ENCODE data around the gene UVRAG.
"Not testable (repeated sequence)": the region's sequence is repeated elsewhere in the genome, so short reads cannot be mapped to it uniquely, and the experiment has no call there.

Gene UVRAG

GRCh38 chr11:75841739-75842138, 26.7 kb downstream of the UVRAG start:
- no peak for DNase-seq (ENCODE audit: low read depth in 1 of 2, low spot score in 1 of 2)
- in situ Hi-C loops (cut with HindIII; ENCODE audit: low pct_unique_long_range_greater_than_20kb, low sequenced_read_pairs): no loop called here
- TF ChIP-seq JUND (IDR thresholded peaks at IDR 0.05; ENCODE audit: low read depth): no peak

GRCh38 chr11:75845324-75845723, 30.3 kb downstream of the UVRAG start:
- TF ChIP-seq JUND (IDR thresholded peaks at IDR 0.05; ENCODE audit: low read depth): no peak
- in situ Hi-C loops (cut with HindIII; ENCODE audit: low pct_unique_long_range_greater_than_20kb, low sequenced_read_pairs): no loop called here

GRCh38 chr11:75849894-75850293, 34.9 kb downstream of the UVRAG start:
- no peak for TF ChIP-seq JUND (IDR thresholded peaks at IDR 0.05; ENCODE audit: low read depth)
- DNase-seq (ENCODE audit: low read depth in 1 of 2, low spot score in 1 of 2): peak in 1 of 2 experiments; percentile 23
- in situ Hi-C loops (cut with HindIII; ENCODE audit: low pct_unique_long_range_greater_than_20kb, low sequenced_read_pairs): no loop called here

More at GRCh38 chr11:75845324-75845723, 30.3 kb downstream of the UVRAG start:
- no peak for DNase-seq (ENCODE audit: low read depth in 1 of 2, low spot score in 1 of 2)

- no peak for DNase-seq (ENCODE audit: low read depth in 1 of 2, low spot score in 1 of 2)
These were observed 35.8 kb downstream of the UVRAG start for GRCh38 chr11:75850787-75851186.

GRCh38 chr11:75851203-75851602, 36.2 kb downstream of the UVRAG start:
- in situ Hi-C loops (cut with HindIII; ENCODE audit: low pct_unique_long_range_greater_than_20kb, low sequenced_read_pairs): no loop called here

More at GRCh38 chr11:75850787-75851186, 35.8 kb downstream of the UVRAG start:
- in situ Hi-C loops (cut with HindIII; ENCODE audit: low pct_unique_long_range_greater_than_20kb, low sequenced_read_pairs): no loop called here
- TF ChIP-seq JUND (IDR thresholded peaks at IDR 0.05; ENCODE audit: low read depth): no peak

GRCh38 chr11:75852406-75853017, 37.5 kb downstream of the UVRAG start:
- in situ Hi-C loops (cut with HindIII; ENCODE audit: low pct_unique_long_range_greater_than_20kb, low sequenced_read_pairs): no loop called here
- TF ChIP-seq JUND (IDR thresholded peaks at IDR 0.05; ENCODE audit: low read depth): no peak
- no peak for DNase-seq (ENCODE audit: low read depth in 1 of 2, low spot score in 1 of 2)

More at GRCh38 chr11:75851203-75851602, 36.2 kb downstream of the UVRAG start:
- no peak for DNase-seq (ENCODE audit: low read depth in 1 of 2, low spot score in 1 of 2)
- no peak for TF ChIP-seq JUND (IDR thresholded peaks at IDR 0.05; ENCODE audit: low read depth)

- DNase-seq (ENCODE audit: low read depth in 1 of 2, low spot score in 1 of 2); in situ Hi-C loops (cut with HindIII; ENCODE audit: low pct_unique_long_range_greater_than_20kb, low sequenced_read_pairs): not testable (repeated sequence)
These were observed 38.6 kb downstream of the UVRAG start for GRCh38 chr11:75853563-75853962.

- DNase-seq (ENCODE audit: low read depth in 1 of 2, low spot score in 1 of 2): no peak
- TF ChIP-seq JUND (IDR thresholded peaks at IDR 0.05; ENCODE audit: low read depth): no peak
- in situ Hi-C loops (cut with HindIII; ENCODE audit: low pct_unique_long_range_greater_than_20kb, low sequenced_read_pairs): no loop called here
These were observed 39.0 kb downstream of the UVRAG start for GRCh38 chr11:75853971-75854370.

GRCh38 chr11:75855206-75855605, 40.2 kb downstream of the UVRAG start:
- DNase-seq (ENCODE audit: low read depth in 1 of 2, low spot score in 1 of 2): no peak
- in situ Hi-C loops (cut with HindIII; ENCODE audit: low pct_unique_long_range_greater_than_20kb, low sequenced_read_pairs): no loop called here
- TF ChIP-seq JUND (IDR thresholded peaks at IDR 0.05; ENCODE audit: low read depth): no peak

- peak in 1 of 2 experiments; percentile 30 for DNase-seq (ENCODE audit: low read depth in 1 of 2, low spot score in 1 of 2)
- in situ Hi-C loops (cut with HindIII; ENCODE audit: low pct_unique_long_range_greater_than_20kb, low sequenced_read_pairs): no loop called here
- TF ChIP-seq JUND (IDR thresholded peaks at IDR 0.05; ENCODE audit: low read depth): no peak
These were observed 41.9 kb downstream of the UVRAG start for GRCh38 chr11:75856912-75857311.

- in situ Hi-C loops (cut with HindIII; ENCODE audit: low pct_unique_long_range_greater_than_20kb, low sequenced_read_pairs): no loop called here
- no peak for DNase-seq (ENCODE audit: low read depth in 1 of 2, low spot score in 1 of 2)
- no peak for TF ChIP-seq JUND (IDR thresholded peaks at IDR 0.05; ENCODE audit: low read depth)
These were observed 43.0 kb downstream of the UVRAG start for GRCh38 chr11:75858042-75858441.

GRCh38 chr11:75858613-75859012, 43.6 kb downstream of the UVRAG start:
- TF ChIP-seq JUND (IDR thresholded peaks at IDR 0.05; ENCODE audit: low read depth): no peak
- in situ Hi-C loops (cut with HindIII; ENCODE audit: low pct_unique_long_range_greater_than_20kb, low sequenced_read_pairs): no loop called here
- no peak for DNase-seq (ENCODE audit: low read depth in 1 of 2, low spot score in 1 of 2)

GRCh38 chr11:75859614-75860013, 44.6 kb downstream of the UVRAG start:
- TF ChIP-seq JUND (IDR thresholded peaks at IDR 0.05; ENCODE audit: low read depth): no peak
- DNase-seq (ENCODE audit: low read depth in 1 of 2, low spot score in 1 of 2): no peak
- in situ Hi-C loops (cut with HindIII; ENCODE audit: low pct_unique_long_range_greater_than_20kb, low sequenced_read_pairs): no loop called here

- in situ Hi-C loops (cut with HindIII; ENCODE audit: low pct_unique_long_range_greater_than_20kb, low sequenced_read_pairs): no loop called here
- no peak for DNase-seq (ENCODE audit: low read depth in 1 of 2, low spot score in 1 of 2)
- TF ChIP-seq JUND (IDR thresholded peaks at IDR 0.05; ENCODE audit: low read depth): no peak
These were observed 47.4 kb downstream of the UVRAG start for GRCh38 chr11:75862437-75862836.
